ENCODE data around the gene RNF180. TPM values are rescaled to one million over a fixed set of nuclear protein-coding genes. Genes with fewer than 3 reads are reported as not detected.

Gene RNF180
- total RNA-seq, 4 donors from 2014 or later: 1.9 to 8.0 (median 3.2) TPM

DNA sequence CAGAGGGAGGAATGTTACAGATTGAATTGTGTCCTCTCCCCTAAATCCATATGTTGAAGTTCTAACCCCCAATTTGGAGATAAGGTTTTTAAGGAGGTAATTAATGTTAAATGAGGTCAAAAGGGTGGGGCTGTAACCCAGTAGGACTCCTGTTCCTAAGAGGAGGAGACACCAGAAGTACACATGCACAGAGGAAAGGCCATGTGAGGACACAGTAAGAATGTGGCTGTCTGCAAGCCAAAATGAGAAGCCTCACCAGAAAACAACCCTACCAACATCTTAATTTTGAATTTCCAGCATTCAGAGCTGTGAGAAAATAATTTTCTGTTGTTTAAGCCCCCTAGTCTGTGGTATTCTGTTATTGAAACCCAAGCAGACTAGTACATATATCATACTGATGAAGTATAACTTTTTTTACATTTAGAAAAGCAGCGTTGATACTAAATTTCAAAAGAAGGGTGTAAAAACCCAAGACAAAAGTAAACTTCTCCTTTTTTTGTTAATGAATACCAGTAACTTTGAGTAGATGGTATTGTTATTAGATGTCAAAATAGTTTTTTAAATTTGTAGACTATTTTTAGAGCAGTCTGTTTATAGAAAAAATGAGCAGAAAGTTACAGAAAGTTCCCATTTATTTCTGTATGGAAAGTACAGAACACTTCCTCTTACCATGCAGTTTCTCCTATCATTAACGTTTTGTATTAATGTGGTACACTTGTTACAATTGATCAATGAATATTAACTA is 25.1 kb downstream of the RNF180 start:
- Histone ChIP-seq H3K9me3 (no peaks in the 10 kb centered on the region), H3K4me1 (no peaks in the 10 kb centered on the region), H3K27me3 (no peaks in the 10 kb centered on the region), H3K4me3 (no peak overlapping the region), H3K36me3 (no peaks in the 10 kb centered on the region), H3K27ac (no peak overlapping the region)
- 42 to 63% methylated on average over 2 of the region's 2 CpGs for WGBS, 2 donors (ENCODE audit: low coverage in 1 of 2)
- in situ Hi-C loops (cut with MboI; ENCODE audit: low pct_ligation_motif_present in 1 of 4, low pct_unique_long_range_greater_than_20kb in 1 of 4, low sequenced_read_pairs in 3 of 4) (no loop called here), intact Hi-C loops (cut with DNase I; ENCODE audit: low total_unique reads) (no loop called here)
- no peak for TF ChIP-seq POLR2AphosphoS5 (IDR thresholded peaks at IDR 0.05)
- no peak for TF ChIP-seq EP300 (IDR thresholded peaks at IDR 0.05; ENCODE audit: low read depth)
- TF ChIP-seq, protein P1, sequence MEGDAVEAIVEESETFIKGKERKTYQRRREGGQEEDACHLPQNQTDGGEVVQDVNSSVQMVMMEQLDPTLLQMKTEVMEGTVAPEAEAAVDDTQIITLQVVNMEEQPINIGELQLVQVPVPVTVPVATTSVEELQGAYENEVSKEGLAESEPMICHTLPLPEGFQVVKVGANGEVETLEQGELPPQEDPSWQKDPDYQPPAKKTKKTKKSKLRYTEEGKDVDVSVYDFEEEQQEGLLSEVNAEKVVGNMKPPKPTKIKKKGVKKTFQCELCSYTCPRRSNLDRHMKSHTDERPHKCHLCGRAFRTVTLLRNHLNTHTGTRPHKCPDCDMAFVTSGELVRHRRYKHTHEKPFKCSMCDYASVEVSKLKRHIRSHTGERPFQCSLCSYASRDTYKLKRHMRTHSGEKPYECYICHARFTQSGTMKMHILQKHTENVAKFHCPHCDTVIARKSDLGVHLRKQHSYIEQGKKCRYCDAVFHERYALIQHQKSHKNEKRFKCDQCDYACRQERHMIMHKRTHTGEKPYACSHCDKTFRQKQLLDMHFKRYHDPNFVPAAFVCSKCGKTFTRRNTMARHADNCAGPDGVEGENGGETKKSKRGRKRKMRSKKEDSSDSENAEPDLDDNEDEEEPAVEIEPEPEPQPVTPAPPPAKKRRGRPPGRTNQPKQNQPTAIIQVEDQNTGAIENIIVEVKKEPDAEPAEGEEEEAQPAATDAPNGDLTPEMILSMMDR (IDR thresholded peaks at IDR 0.05): no peak
- no peak for TF ChIP-seq POLR2A (IDR thresholded peaks at IDR 0.05)
- DNase-seq: no peak

DNA sequence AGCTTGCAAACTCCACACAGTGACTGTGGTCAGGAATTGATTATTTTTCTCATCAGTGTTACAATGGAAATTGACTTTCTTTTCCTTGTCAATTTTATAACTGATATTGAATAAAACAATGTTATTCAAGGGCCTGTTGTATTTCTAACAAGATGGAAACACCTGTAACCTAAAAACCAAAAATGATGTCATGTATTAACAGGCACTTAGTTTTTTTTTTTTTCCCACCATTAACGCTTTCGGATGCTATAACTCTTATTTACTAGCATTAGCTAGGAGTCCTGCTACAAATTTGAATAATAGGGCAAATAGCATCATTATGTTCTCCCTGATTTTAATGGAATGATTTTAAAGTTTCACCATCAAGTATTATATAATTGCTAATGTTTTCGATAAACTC is 30.3 kb downstream of the RNF180 start:
- no peak overlapping the region for H3K27ac ChIP-seq
- H3K9me3 ChIP-seq: no peaks in the 10 kb centered on the region
- TF ChIP-seq, protein P1 (IDR thresholded peaks at IDR 0.05): no peak
- TF ChIP-seq EP300 (IDR thresholded peaks at IDR 0.05; ENCODE audit: low read depth): no peak
- no peak for TF ChIP-seq POLR2A (IDR thresholded peaks at IDR 0.05)
- TF ChIP-seq POLR2AphosphoS5 (IDR thresholded peaks at IDR 0.05): no peak
- H3K4me1 ChIP-seq: no peaks in the 10 kb centered on the region
- WGBS, 2 donors (ENCODE audit: low coverage in 1 of 2): 91 to 94% methylated on average over 3 of the region's 3 CpGs
- intact Hi-C loops (cut with DNase I; ENCODE audit: low total_unique reads) (no loop called here), in situ Hi-C loops (cut with MboI; ENCODE audit: low pct_ligation_motif_present in 1 of 4, low pct_unique_long_range_greater_than_20kb in 1 of 4, low sequenced_read_pairs in 3 of 4) (no loop called here)
- DNase-seq: no peak
- no peaks in the 10 kb centered on the region for H3K36me3 ChIP-seq
- no peaks in the 10 kb centered on the region for H3K27me3 ChIP-seq
- H3K4me3 ChIP-seq: no peak overlapping the region

DNA sequence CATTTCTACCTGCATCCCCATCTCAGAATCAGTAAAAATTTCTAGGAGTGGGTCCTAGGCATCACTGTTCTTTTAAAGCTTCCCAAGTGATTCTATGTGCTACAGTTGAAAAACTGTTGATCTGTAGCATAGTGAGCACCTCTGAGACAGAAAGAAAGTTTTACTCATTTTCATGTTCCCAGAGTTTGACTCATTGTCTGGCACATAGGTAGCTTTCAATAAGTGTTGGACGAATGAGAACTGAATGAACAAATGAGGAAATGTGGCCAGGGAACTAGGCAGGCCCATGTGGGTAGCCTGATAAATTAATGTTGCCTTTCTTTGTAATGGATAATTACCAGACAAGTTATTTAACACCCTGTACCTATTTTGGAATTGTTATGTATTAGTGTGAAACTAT is 33.8 kb downstream of the RNF180 start:
- intact Hi-C loops (cut with DNase I; ENCODE audit: low total_unique reads): no loop called here
- H3K36me3 ChIP-seq: no peaks in the 10 kb centered on the region
- no peak for TF ChIP-seq POLR2A (IDR thresholded peaks at IDR 0.05)
- TF ChIP-seq POLR2AphosphoS5 (IDR thresholded peaks at IDR 0.05): no peak
- TF ChIP-seq, protein P1 (IDR thresholded peaks at IDR 0.05): no peak
- TF ChIP-seq EP300 (IDR thresholded peaks at IDR 0.05; ENCODE audit: low read depth): no peak
- H3K27me3 ChIP-seq: no peaks in the 10 kb centered on the region
- in situ Hi-C loops (cut with MboI; ENCODE audit: low pct_ligation_motif_present in 1 of 4, low pct_unique_long_range_greater_than_20kb in 1 of 4, low sequenced_read_pairs in 3 of 4): no loop called here
- no peaks in the 10 kb centered on the region for H3K9me3 ChIP-seq
- 50 to 61% methylated on average over 1 of the region's 1 CpG for WGBS, 2 donors (ENCODE audit: low coverage in 1 of 2)
- no peak overlapping the region for H3K4me3 ChIP-seq
- no peak overlapping the region for H3K27ac ChIP-seq
- no peak for DNase-seq
- H3K4me1 ChIP-seq: no peaks in the 10 kb centered on the region

DNA sequence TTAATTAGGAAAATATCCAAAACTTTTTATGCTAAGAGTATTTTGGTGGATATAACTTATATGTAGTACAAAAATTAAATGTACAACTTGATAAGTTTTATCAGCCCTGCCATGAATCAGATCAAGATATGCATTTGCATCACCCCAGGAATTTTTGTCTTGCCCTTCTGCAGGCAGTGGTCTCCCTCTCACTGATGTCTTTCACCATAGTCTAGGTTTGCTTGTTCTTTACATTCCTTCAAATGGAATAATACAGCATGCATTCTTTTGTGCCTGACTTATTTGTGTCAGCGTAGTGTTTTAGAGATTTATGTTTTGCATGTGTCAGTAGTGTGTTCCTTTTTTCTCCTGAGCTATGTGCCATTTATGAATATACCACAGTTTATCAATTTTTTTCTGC is 36.4 kb downstream of the RNF180 start:
- in situ Hi-C loops (cut with MboI; ENCODE audit: low pct_ligation_motif_present in 1 of 4, low pct_unique_long_range_greater_than_20kb in 1 of 4, low sequenced_read_pairs in 3 of 4) (no loop called here), intact Hi-C loops (cut with DNase I; ENCODE audit: low total_unique reads) (no loop called here)
- no peaks in the 10 kb centered on the region for H3K9me3 ChIP-seq
- no peak overlapping the region for H3K4me3 ChIP-seq
- H3K4me1 ChIP-seq: no peaks in the 10 kb centered on the region
- H3K27me3 ChIP-seq: no peaks in the 10 kb centered on the region
- TF ChIP-seq, protein P1 (IDR thresholded peaks at IDR 0.05): no peak
- TF ChIP-seq EP300 (IDR thresholded peaks at IDR 0.05; ENCODE audit: low read depth): no peak
- no peak for TF ChIP-seq POLR2AphosphoS5 (IDR thresholded peaks at IDR 0.05)
- TF ChIP-seq POLR2A (IDR thresholded peaks at IDR 0.05): no peak
- no peak overlapping the region for H3K27ac ChIP-seq
- no peak for DNase-seq
- 77 to 82% methylated on average over 1 of the region's 1 CpG for WGBS, 2 donors (ENCODE audit: low coverage in 1 of 2)
- H3K36me3 ChIP-seq: no peaks in the 10 kb centered on the region
